ENCODE data around the gene BICD1.

- TF ChIP-seq CTCF (conservative IDR thresholded peaks at IDR 0.05) (no peak), ZFX (IDR thresholded peaks at IDR 0.05) (no peak)
Measured at GRCh38 chr12:32343496-32343895, 236.8 kb downstream of the BICD1 start.
